Measurements from ENCODE around the gene MRPL34. TPM values are rescaled to one million over a fixed set of nuclear protein-coding genes. Genes with fewer than 3 reads are reported as not detected.
A peak's percentile ranks its signal among the peaks of the same experiment; 100 is the strongest.

MRPL34 gene
- total and polyA plus RNA-seq, 9 of the 15 experiments (the other 6 are each of a cell fraction or from before 2014, with no cell fraction given): 11.5 to 256 (median 72.5) TPM

GRCh38 chr19:17292301-17293074 lies 13.2 kb upstream of the MRPL34 start (continued):
- TF ChIP-seq HSF4 (CRISPR knock-in tag; IDR thresholded peaks at IDR 0.05; ENCODE audit: borderline replicate concordance) (no peak), TRIM28 (IDR thresholded peaks at IDR 0.05) (no peak), TSHZ1 (CRISPR knock-in tag; IDR thresholded peaks at IDR 0.05) (no peak), ZNF644 (tag; IDR thresholded peaks at IDR 0.05; ENCODE audit: low read depth) (no peak), ZFP30 (CRISPR knock-in tag; IDR thresholded peaks at IDR 0.05; ENCODE audit: borderline replicate concordance) (no peak), TFAM (CRISPR knock-in tag; conservative IDR thresholded peaks at IDR 0.05) (no peak), TARDBP (IDR thresholded peaks at IDR 0.05) (peak; percentile 60; the same call in 1 of the 2 replicates), PTRF (tag; IDR thresholded peaks at IDR 0.05) (no peak), NFRKB (IDR thresholded peaks at IDR 0.05; ENCODE audit: low read depth) (0 out of 2 replicates have a peak, but pooled peaks have one; percentile 37), ZNF274 (IDR thresholded peaks at IDR 0.05; ENCODE audit: borderline replicate concordance, low read depth, low read length) (no peak), TAF15 (IDR thresholded peaks at IDR 0.05; ENCODE audit: low read depth, low read length) (no peak), CAMTA2 (CRISPR knock-in tag; conservative IDR thresholded peaks at IDR 0.05) (no peak), HNRNPLL (IDR thresholded peaks at IDR 0.05; ENCODE audit: low read depth, low read length, poor library complexity, severe bottlenecking) (peak; percentile 35), RBM17 (IDR thresholded peaks at IDR 0.05; ENCODE audit: borderline replicate concordance, low read depth, low read length) (no peak), DNMT1 (IDR thresholded peaks at IDR 0.05) (no peak), ZNF197 (CRISPR knock-in tag; IDR thresholded peaks at IDR 0.05; ENCODE audit: low read depth) (no peak), ZBED1 (IDR thresholded peaks at IDR 0.05) (no peak), FOS (IDR thresholded peaks at IDR 0.05; ENCODE audit: extremely low read depth, insufficient read length) (no peak), NFIX (CRISPR knock-in tag; IDR thresholded peaks at IDR 0.05; ENCODE audit: low read depth) (no peak), MCM3 (IDR thresholded peaks at IDR 0.05) (no peak), HNRNPH1 (optimal IDR thresholded peaks at IDR 0.05; ENCODE audit: low read depth, low read length) (no peak), GABPA (tag; conservative IDR thresholded peaks at IDR 0.05; ENCODE audit: low read depth) (0 out of 2 replicates have a peak, but pooled peaks have one; percentile 31), GATAD2B (IDR thresholded peaks at IDR 0.05; ENCODE audit: borderline replicate concordance) (no peak; the same call in 1 of the 2 replicates)
- TF ChIP-seq, protein P1, sequence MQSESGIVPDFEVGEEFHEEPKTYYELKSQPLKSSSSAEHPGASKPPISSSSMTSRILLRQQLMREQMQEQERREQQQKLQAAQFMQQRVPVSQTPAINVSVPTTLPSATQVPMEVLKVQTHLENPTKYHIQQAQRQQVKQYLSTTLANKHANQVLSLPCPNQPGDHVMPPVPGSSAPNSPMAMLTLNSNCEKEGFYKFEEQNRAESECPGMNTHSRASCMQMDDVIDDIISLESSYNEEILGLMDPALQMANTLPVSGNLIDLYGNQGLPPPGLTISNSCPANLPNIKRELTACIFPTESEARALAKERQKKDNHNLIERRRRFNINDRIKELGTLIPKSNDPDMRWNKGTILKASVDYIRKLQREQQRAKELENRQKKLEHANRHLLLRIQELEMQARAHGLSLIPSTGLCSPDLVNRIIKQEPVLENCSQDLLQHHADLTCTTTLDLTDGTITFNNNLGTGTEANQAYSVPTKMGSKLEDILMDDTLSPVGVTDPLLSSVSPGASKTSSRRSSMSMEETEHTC (IDR thresholded peaks at IDR 0.05): no peak
- TF ChIP-seq, protein P2, sequence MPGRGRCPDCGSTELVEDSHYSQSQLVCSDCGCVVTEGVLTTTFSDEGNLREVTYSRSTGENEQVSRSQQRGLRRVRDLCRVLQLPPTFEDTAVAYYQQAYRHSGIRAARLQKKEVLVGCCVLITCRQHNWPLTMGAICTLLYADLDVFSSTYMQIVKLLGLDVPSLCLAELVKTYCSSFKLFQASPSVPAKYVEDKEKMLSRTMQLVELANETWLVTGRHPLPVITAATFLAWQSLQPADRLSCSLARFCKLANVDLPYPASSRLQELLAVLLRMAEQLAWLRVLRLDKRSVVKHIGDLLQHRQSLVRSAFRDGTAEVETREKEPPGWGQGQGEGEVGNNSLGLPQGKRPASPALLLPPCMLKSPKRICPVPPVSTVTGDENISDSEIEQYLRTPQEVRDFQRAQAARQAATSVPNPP (IDR thresholded peaks at IDR 0.05; ENCODE audit: borderline replicate concordance, insufficient read depth, insufficient read length): no peak

Measured in K562 (cell line).